Activated T-cell treated with anti-CD3 and anti-CD28 coated beads, Interleukin-2, amount 50 U/mL, for 48 hours (primary cell): ENCODE results near the gene SNCA.

Experiments used
- DNase-seq, 2 experiments: peaks; one replicate each; pipeline ENCODE4 v3.0.0-alpha.2; 2020

Gene SNCA

DNA sequence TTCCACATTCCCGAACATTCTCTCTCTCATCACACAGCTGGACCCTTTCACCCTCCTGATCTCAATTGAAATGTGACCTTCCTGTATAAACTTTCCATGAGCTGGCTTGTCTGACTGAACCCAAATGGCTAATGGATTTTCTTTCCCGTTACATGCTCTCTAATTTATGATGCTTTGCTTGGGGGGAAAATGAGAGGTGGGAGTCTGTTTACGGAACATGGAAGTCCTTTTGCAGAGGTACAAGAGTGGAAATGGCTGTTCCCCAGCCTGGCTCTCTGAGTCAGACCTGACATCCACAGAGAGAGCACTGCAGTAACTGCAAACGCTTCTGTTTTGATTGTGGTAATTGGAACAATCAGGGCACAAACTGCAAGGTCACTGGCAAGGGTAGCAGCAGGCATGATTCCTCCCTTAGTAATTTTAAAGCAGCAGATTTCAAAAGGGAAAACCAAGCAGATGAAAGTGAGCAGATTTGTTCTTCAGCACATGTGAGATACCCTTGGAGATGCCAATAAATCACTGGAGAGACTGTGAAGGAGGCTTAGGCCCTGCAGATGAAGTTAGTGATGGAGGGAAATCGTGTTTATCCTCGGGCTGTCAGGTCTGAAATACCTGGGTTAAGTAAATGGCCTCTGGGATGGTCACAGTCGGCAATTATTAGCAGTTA, 83.9 kb downstream of the SNCA start:
- DNase-seq = no peak

DNA sequence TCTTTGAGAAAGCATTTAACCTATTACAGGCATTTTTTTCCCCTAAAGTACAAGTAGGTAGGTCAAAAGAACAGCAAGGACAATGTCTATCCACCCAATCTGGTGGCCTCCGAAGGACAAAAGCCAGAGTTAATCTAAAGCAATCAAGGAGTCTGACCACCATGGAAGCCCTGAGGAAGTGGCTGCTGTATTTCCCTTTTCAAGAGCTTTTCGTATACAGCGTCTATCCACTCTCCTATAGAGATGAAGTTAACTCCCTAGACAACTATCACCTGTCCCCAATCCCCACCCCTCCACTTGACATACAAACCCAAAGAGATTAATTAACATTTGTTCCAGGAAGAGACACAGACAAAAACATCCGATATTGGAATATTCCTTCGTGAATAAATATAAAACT, 85.5 kb downstream of the SNCA start:
- no peak for DNase-seq

DNA sequence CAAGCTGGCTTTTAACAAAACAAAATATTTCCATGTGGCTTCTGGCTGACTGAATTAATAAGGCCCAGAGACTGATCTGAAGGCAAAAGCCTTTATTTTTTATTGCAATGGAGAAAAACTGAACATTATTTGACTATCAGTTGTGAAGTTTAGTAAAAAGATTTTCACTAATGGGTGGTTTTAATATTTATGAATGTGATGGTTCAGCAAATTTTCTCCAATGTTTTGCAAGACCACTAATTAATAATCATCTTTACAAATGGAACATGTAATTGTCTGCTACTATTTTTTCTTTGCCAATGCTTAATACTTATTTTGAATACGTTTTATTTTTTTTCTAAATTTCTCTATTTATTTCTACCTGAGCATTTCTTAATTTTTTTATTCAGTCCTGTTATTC, 90.6 kb downstream of the SNCA start:
- DNase-seq = no peak

DNA sequence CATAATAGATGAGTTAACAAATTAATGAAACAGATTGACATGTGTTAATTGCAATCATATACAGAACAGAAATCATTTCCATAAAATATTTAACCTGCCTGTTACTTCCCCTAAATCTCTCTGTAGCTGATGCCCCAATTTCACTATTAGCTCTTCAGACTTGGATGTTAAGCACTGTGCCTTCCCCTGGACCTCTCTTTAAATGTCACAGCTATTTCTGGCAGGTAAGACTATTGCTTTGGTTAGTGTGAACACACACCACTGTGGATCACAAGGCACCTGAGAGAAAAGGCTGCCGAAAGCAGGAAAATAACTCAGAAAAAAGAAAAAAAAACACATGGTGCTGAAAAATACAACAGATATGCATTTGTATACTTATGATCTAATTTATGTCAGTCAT, 91.3 kb downstream of the SNCA start:
- DNase-seq = no peak

DNA sequence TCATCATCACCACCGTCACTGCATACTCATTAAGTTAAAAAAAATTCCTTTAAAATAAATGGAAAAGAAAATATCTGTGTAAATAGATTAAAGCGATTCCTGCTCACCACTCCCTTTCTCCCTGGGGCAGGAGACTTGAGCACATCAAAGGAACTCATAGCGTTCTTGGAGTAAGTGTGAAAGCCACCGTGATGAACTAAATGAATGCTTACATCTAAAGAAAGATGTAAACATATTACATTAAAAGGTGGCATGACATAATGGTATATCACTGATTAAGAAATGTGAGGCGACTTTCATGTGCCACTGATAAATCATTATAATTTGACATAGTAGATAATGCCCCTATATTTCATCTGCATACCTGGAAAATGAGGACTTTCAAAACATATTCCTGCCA, 92.0 kb downstream of the SNCA start:
- DNase-seq = no peak

DNA sequence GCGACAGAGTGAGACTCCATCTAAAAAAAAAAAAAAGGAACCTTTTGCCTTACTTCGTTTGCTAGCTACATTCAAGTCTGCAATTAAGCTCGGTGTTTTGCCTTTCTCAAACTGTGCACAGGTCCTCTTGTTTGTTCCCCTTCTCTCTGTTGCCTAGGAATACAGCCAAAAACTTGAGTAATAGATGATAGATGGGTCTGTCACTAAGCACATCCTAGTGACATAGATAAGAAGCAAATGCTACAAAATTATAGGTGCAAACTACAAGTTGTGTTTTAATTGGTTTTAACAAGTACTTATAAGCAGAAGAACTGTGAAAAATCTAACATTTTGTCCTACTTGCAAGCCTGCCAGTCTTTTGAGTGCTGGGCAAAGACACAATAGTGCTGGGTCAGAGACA, 95.2 kb downstream of the SNCA start:
- DNase-seq = no peak

DNA sequence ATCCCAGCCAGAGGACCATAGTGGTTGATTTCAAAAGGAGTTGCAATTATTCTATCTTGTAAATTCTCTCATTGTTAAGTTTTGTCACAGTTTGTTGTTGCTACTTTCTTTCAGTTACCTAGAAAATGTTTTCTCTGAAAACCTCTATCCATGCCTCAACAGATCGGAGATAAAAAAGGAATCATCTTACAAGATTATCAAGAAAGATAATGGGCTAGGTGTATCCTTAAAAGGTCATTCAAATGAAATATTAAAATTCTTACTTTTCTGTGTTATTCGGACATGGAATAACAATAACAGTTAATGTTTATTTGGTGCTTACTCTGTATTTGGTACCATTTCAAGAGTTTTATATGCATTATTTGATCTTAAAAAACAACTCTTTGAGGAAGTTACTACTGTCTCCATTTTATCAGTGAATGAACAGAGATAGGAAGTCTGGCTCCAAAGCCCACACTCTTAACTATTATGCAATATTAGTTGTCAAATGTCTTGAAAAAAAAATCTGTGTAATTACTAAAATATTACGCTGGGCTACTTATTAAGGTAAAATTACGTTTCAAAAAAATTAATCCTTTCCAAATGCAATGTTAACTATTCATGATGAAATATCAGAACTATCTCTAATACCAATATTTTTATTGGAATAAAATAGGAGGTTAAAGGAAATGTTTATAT, 97.5 kb downstream of the SNCA start:
- no peak for DNase-seq

DNA sequence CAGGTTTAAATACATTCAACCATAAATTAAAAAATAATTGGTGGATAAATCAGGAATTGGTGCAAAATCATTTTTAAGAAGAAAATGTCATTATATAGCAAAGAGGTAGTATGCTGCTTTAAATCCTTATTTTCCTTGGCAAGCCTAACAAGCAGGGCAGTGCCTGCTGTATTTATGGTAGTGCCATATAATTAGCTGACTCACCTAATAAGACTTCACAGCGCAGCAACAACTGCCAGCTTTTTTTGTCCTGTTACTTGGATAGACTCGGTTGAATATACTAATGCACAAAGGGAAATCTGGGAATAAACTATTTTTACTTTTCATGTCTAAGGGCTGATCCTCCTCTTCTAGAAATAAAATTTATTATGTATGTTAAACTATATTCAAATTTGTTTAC, 99.1 kb downstream of the SNCA start:
- no peak for DNase-seq

DNA sequence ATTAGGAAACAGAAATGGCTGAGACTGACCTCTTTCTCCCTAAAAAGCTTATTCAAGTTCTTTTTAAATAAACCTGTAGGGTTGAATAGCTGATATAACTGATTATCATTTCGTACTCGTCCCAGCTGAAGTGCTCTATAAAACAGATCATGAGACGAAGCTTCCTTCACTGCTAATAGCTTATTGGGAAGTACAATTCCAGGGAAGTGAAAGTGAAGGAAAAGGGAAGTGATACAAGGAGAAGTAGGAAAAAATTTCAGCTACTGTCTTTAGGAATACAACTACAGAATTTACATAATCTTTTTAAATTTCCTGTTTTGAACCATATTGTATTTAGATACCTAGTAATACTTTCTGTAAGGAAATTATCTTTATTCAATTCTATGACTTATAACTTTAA, 103.0 kb downstream of the SNCA start:
- DNase-seq = no peak

DNA sequence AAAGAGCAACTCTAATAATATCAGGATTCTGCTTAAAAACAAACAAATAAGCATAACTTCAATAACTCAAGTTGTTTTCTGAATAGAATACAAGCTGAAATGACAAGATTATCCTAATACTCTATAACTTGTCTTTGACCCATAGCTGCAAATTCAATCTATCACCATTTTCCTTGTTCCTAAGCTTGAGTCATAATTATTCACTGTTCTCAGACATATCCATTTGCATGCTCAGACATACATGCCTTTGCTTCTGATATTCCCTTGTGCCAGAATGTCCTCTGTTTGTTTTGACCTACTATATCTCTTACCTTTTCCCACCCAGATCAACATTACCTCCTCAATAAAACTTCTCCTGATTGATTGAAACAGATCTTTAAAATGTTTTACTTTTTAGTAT, 109.7 kb downstream of the SNCA start:
- no peak for DNase-seq

DNA sequence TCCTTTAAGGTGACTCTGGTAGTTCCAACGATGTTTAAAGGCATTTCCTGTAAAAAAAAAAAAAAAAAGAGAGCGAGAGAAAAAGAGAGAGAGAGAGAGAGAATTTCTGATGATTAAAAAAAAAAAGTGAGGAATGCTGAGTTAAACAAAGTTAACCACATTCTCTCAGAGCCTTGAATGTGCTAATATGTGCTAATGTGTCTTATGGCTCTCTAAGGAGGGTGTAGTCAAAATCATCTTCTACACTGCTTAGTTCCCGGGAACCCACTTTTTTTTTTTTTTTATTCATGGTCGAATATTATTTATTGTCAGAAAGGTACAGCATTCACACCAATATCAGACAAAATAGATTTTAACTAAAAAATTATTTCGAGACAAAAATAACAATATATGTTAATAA, 111.7 kb downstream of the SNCA start:
- no peak for DNase-seq

DNA sequence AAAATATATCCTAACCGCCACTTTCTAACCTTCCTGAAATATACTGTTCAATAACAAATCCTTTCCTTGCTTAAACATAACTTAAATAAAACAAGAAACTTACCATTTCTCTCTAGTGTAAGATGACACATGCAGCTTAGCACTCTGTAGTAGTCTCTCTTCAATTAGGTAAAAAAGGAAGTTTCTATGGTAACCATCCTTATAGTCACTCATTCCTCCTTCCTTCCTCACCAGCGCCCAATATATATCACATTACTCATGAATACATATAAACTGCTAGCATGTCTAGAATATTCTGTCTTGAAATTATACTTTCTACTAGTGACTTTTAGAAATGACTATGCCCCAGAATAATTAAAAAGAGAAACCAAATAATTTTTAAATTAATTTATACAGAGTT, 112.2 kb downstream of the SNCA start:
- DNase-seq = no peak

DNA sequence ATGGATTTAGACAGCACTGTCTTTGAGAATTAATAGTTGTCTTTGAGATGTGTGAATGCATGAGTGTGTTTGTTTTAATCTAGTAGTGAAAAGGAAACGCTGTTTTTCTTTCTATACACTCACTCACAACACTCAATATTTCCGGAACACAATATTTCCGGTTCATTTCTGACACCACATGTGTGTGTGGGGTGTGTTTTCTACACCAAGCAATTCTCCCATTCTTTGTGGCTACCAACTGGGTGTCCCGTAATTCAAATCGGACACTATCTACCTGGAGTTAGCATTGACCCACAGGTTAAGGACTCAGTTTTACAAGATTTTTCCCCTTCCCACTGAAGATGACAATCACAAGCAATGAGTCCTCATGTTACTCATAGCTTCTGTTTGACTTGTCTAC, 113.9 kb downstream of the SNCA start:
- no peak for DNase-seq

DNA sequence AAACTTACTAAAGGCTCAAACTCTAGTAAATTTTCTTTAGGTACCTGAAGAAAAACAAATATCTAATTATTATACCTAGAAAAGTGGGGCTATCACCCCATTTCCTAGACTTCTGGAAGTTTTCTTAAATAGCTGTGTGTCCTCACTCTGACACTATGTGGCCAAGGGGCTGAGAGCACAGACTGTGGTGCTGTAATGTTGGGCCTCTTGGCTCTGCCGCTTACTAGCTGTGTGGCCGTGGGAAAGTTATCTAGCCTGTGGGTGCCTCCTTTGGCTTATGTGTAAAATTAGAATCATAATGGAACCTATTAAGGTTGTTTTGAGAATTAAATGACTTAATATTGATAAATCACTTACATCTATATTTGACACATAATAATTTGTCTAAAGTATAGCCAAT, 114.4 kb downstream of the SNCA start:
- DNase-seq = no peak

DNA sequence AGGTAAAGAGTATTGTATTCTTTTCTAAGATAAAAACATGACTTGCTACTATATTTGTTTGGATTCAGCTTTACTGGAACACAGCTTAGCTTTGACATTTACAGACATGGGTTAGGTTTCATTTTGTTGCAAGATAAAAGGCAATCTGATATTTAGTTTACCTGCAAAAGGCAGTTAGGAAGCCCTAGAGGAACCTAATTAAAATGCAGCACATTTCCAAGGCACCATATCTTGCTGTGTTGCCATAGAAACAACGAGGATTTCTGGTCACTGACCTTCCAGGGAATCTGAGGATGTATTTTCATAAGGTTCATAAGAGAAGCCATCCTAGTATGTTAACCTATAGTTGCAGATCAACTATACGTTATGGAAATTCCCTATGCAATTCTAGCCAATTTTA, 116.0 kb downstream of the SNCA start:
- no peak for DNase-seq

DNA sequence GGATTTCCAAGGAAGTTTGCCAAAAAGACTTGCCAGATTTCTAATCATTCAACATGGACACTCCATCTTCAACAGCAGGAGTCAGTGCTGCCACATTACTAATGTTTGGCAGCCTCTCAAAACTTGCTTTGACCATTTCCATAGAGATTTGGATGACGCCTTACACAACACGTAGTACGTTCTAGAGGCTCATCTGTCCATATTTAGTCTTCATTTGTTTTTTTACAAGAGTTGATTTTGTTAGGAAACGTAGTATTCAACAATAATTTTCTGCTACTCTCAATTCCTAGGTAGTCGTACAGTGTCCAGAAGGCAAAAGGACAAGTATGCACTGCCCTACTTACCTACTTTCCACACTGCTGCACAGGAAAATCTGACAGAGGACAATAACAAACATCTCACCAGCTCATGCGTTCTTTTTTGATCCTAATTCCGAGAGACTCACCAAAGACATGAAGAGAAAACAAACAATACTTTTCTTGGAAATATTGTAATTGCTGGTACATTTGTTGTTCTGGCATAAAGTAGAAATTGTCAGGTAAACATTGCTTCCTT, 117.3 kb downstream of the SNCA start:
- no peak for DNase-seq

DNA sequence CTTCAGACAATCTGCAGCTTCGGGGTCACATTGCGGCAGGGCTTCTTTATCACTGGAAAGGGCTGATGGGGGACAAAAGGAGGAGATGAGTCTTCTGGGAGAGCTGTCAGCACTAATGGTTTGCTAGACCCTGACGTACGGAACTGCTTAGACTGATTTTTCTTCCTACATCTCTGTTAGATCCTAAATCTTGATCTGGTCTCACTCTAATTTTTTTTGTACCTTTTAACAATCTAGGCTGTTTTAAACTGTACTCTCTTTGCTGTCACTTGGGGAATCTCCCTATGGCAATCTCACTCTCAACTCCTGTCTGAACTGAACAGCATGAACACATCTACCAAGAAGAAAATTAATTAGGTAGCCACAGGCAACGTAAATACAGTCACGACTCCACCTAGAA, 120.1 kb downstream of the SNCA start:
- DNase-seq = no peak

DNA sequence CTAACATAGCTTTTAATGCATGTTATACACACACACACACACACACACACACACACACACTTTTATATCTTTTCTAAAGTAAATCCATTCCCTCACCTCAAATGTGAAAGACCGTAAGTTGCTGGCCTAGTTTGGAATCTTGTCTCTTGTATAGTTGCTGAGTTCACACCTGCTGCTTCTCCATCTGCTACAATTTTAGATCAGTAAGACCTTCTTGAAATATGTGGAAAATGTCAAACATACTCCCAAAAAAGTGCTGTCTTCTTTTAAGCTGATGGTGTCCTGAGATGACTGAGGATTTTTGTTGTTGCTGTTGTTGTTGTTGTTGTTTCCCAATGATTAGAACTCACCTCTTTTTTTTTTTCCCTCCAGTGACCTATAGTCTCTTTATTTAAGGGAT, 121.3 kb downstream of the SNCA start:
- no peak for DNase-seq

DNA sequence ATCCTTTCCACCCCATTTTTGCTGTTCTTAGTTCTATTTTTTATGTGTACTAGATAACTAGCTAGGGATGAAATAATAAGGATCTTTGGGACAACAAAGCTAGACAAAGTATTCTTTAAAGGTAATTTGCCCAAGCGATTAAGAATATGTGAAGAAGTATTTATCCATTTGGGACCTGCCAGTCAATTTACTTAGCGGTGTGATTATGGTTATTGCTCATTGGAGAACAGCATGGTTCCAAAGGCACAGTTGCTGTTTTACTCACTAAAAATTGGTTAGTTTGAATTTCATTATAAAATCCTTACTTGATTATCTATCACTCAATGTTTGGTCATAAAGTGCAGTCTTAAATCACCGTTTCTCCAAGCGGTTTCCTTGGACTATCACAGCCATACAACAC, 124.1 kb downstream of the SNCA start:
- DNase-seq = no peak

DNA sequence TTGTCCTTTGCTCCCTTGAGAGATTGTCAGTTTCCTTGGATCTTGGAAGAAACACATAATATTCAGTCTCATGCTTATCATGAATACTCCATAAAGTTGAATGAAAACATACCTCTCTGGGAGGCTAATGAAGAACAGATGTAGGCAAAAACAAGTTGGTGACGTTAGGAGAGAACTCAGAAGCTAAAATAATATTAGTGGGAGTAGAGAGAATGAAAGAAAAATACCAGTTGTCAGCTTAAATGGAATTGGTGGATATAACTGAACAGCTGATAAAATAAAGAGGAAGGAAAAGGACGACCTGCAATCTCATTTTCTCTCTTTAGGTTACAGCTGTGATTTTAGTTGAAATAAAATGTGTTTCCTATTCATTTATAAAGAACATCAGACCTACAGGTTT, 124.8 kb downstream of the SNCA start:
- no peak for DNase-seq

DNA sequence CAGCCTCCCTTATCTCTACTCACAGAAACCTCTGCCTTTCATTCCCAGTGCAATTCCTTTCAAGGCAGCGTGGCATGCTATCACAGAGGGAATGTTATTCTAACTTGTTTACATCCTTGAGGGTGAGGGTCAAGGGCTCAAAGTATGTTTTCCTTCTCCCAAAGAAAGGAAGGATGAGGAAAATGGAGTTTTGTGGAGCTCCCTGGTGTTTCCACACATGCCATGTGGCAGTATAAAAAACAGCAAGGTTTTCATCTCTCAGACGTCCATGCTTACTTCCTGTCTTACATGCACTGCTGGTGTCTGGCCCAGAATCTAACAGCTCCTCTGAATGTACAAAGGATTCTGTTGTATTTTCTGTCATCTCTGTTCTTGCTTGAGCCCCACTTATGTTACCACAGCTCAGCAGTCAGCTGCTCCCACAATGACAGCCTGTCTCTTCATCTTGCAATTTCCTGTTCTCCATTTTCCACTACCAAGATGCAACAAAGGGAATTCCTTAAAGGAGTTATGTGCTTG, 128.0 kb downstream of the SNCA start:
- no peak for DNase-seq

DNA sequence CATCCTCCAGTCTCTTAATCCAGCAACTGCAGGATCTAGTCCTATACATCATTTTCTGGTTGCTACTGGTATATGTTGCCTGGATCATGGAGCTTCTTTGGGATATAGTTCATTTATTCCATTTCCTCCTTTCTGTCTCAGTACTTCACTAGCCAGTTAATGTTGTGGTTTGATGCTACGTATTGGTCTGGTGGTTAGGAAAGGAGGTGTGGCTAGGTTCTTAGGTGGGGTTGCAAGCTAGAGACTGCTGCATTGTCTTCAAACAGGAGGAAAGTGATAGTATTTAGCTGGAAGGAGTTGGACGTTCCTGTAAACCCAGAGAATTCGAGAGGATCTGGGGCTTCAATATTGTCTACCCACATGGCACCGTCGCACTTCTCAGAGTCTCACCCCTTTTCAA, 129.5 kb downstream of the SNCA start:
- DNase-seq = no peak

DNA sequence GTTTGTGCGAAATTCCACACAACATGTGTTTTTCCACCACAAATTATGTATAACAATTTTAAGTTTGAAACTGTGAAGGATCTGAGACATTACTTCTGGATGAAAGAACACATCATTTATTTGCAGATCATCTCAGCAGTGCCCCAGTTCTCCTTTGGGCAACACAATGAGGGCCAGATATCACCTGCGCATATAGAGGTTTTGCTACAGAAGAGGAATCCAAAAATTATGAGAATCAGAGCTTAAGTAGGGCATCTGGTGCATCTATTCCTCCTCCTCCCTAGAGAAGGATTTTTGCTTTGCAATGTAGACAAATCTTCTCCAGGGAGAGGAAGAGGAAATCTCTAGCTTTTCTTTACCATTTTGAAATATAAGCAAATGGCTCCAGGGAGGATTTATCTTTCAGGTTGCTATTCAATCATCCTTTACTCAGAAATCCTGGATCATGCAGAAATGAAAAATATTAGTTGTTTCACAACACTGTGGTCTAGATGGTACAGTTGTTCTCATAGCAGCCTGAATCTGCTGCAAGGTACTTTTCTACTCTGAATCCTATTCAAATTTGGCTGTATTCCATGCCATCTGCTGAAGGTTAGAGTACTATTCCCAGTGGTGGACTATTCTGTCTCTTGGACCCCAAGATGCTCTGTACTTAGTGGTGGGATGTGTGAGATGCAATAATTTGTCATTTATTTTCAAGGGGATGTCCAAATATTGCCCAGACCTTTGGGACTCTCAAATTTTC, 132.1 kb downstream of the SNCA start:
- DNase-seq = no peak
